Measurements from ENCODE around the gene DES.

Gene DES

DNA sequence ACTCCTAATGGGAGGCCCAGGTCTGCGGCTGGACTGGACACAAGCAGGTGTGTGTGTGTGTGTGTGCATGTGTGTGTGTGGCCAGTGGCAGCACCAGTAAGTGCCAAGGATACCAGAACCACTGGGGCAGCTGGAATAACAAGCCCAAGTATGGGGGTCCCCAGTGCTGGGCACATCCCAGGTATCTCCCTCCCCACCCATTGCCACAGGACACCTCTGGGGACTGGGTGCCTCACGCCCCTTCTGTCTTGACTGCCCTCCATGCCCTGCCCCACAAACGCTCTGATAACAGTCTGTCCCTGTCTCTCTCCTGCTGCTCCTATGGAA lies 25.5 kb downstream of the DES start:
- peaks cover 5% of the 10 kb centered on the region; the same call in 1 of the 2 replicates for H3K36me3 ChIP-seq
- peaks cover 17% of the 10 kb centered on the region for H4K20me1 ChIP-seq
- peaks cover 21% of the 10 kb centered on the region for H3K27me3 ChIP-seq
- H3K9me3 ChIP-seq, result no peaks in the 10 kb centered on the region
- H3K4me3 ChIP-seq, result no peak overlapping the region
- H3K4me1 ChIP-seq, result peaks cover 46% of the 10 kb centered on the region
- H3K4me2 ChIP-seq, result no peak overlapping the region
- TF ChIP-seq Cebpa-rat (IDR thresholded peaks at IDR 0.05), result no peak
- H3K9ac ChIP-seq, result no peak overlapping the region
- no peak overlapping the region for H3K27ac ChIP-seq

DNA sequence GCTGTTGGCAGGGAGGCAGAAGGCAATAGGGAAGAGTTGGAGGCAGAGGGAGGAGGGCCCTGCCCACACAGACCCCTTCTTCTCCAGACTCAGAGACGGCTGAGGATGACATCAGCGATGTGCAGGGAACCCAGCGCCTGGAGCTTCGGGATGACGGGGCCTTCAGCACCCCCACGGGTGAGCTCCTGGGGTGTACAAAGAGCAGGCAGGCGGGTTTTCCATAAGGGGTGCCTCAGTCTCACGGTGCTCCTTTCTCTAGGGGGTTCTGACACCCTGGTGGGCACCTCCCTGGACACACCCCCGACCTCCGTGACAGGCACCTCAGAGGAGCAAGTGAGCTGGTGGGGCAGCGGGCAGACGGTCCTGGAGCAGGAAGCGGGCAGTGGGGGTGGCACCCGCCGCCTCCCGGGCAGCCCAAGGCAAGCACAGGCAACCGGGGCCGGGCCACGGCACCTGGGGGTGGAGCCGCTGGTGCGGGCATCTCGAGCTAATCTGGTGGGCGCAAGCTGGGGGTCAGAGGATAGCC lies 26.5 kb downstream of the DES start:
- Histone ChIP-seq H3K27me3 (peaks cover 31% of the 10 kb centered on the region), H3K4me3 (no peak overlapping the region)
- no peak for TF ChIP-seq Cebpa-rat (IDR thresholded peaks at IDR 0.05)

DNA sequence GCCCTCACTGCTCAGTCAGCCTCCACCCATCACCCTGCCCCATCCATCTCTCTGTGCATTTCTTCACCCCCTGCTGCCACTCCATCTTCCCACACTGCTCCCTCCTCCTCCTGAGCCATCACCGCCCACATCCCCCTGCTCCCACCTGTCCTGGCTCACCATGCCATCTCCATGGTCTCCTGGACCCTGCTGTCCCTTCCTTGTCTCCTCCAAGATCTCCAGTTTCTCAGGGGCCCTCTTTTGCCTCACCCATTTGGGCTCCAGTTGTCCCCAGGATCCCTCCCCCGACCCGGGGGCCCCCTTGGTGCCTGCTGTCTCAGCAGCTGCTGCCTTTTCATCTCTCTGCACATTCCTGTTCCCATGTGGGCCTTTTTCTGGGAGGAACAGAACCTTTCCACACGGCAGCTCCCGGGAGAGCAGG lies 27.1 kb downstream of the DES start:
- no peak overlapping the region for H3K9ac ChIP-seq
- TF ChIP-seq Cebpa-rat (IDR thresholded peaks at IDR 0.05), result no peak
- H4K20me1 ChIP-seq, result peaks cover 33% of the 10 kb centered on the region
- H3K4me2 ChIP-seq, result peak overlapping the region; percentile 74
- H3K27me3 ChIP-seq, result peaks cover 37% of the 10 kb centered on the region
- H3K27ac ChIP-seq, result no peak overlapping the region
- H3K36me3 ChIP-seq, result peaks cover 11% of the 10 kb centered on the region; the same call in 1 of the 2 replicates
- no peak overlapping the region for H3K4me3 ChIP-seq
- H3K4me1 ChIP-seq, result peaks cover 55% of the 10 kb centered on the region
- H3K9me3 ChIP-seq, result no peaks in the 10 kb centered on the region

More for the DNA sequence above, 26.5 kb downstream of the DES start:
- no peak overlapping the region for H3K27ac ChIP-seq
- H3K36me3 ChIP-seq, result peaks cover 5% of the 10 kb centered on the region; the same call in 1 of the 2 replicates
- H3K9ac ChIP-seq, result no peak overlapping the region
- peaks cover 55% of the 10 kb centered on the region for H3K4me1 ChIP-seq
- peak overlapping the region; percentile 74 for H3K4me2 ChIP-seq
- peaks cover 27% of the 10 kb centered on the region for H4K20me1 ChIP-seq
- H3K9me3 ChIP-seq, result no peaks in the 10 kb centered on the region

DNA sequence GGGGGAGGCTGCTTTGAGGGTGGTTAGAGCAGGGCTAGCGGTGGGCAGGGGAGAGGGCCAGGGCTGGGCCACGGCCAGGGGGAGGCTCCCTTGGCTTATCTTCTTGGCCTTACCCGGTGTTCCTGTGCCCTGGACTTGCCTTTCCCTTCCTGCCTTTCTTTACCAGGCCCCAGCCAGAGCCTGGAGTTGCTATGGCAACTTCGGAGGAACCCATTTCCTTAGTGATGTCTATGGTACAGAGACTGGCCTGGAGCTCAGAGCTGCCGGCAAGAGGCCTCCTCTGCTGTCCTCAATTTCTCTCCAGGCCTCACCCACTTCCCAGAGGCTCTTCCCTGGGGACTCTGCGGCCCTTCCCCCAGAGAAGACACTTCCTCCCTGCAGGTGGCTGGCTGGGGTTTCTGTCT lies 27.9 kb downstream of the DES start:
- Histone ChIP-seq H3K9ac (no peak overlapping the region), H4K20me1 (peaks cover 33% of the 10 kb centered on the region), H3K4me1 (peaks cover 53% of the 10 kb centered on the region), H3K4me2 (peak overlapping the region; percentile 74), H3K27me3 (peaks cover 45% of the 10 kb centered on the region), H3K4me3 (no peak overlapping the region), H3K9me3 (no peaks in the 10 kb centered on the region), H3K36me3 (peaks cover 11% of the 10 kb centered on the region; the same call in 1 of the 2 replicates), H3K27ac (no peak overlapping the region)
- TF ChIP-seq Cebpa-rat (IDR thresholded peaks at IDR 0.05), result no peak

DNA sequence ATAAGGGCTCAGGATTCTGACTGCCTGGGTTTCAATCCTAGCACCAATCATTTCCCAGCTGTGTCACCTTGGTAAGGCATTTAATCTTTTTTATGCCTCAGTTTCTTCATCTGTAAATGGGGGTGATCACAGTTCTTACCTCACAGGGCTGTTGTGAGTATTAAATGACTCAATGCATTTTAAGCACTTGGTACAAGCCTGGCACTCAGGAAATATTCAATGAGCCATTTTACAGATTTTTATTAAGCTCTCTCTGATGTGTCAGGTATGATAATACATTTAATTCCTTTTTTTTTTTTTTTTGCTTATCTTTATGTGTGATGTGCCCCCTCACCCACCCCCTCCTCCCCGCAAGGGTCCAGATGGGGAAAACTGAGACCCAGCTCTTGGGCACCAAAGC lies 28.5 kb downstream of the DES start:
- H3K27me3 ChIP-seq, result peaks cover 47% of the 10 kb centered on the region
- no peak for TF ChIP-seq Cebpa-rat (IDR thresholded peaks at IDR 0.05)
- no peak overlapping the region for H3K4me3 ChIP-seq
- peak overlapping the region; percentile 74 for H3K4me2 ChIP-seq
- H3K9ac ChIP-seq, result no peak overlapping the region
- H4K20me1 ChIP-seq, result peaks cover 33% of the 10 kb centered on the region
- H3K36me3 ChIP-seq, result peaks cover 11% of the 10 kb centered on the region; the same call in 1 of the 2 replicates
- no peaks in the 10 kb centered on the region for H3K9me3 ChIP-seq
- peaks cover 47% of the 10 kb centered on the region for H3K4me1 ChIP-seq
- H3K27ac ChIP-seq, result no peak overlapping the region

DNA sequence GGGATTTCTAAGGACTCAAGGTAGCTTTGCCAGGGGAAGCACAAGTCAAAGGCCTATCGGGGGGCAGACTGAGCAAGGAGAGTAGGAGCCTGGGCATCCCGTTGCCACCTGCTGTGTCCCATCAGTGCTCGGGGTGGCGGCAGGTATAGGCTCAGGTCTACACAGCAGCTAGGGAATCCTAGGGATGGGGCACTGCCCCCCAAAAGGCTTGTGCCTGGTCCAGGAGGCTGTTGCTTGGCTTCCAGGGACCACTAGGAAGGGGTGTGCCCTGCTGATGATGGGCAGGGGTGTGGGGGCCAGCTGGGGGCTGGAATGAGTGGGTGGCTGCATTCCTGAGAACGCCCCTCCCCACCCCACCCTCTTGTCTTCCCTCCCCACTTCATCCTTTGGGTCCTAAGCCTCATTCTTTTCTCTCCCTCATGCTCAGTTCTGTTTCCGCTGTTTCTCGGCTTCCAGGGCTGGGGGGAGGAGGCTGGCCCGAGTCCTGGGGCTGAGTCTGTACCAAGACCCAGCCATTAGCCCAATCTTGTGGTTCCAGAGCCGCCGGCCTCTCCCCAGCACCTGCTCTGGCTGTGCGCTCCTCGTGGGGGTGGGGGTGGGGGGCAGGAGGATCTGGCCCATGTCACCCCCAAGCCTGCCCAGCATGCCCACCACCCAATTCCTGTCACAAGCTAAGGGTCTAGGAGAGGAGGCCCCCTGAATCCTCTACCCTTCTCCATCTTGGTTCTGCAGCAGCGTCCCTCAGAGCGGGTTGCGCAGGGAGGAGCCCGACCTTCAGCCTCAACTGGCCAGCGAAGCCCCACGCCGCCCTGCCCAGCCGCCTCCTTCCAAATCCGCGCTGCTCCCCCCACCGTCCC lies 29.3 kb downstream of the DES start:
- Histone ChIP-seq H3K27me3 (peaks cover 49% of the 10 kb centered on the region), H4K20me1 (peaks cover 33% of the 10 kb centered on the region), H3K36me3 (peaks cover 11% of the 10 kb centered on the region; the same call in 1 of the 2 replicates), H3K9me3 (no peaks in the 10 kb centered on the region), H3K9ac (no peak overlapping the region), H3K4me3 (no peak overlapping the region), H3K4me1 (peaks cover 47% of the 10 kb centered on the region), H3K4me2 (no peak overlapping the region), H3K27ac (no peak overlapping the region)
- TF ChIP-seq Cebpa-rat (IDR thresholded peaks at IDR 0.05), result no peak

DNA sequence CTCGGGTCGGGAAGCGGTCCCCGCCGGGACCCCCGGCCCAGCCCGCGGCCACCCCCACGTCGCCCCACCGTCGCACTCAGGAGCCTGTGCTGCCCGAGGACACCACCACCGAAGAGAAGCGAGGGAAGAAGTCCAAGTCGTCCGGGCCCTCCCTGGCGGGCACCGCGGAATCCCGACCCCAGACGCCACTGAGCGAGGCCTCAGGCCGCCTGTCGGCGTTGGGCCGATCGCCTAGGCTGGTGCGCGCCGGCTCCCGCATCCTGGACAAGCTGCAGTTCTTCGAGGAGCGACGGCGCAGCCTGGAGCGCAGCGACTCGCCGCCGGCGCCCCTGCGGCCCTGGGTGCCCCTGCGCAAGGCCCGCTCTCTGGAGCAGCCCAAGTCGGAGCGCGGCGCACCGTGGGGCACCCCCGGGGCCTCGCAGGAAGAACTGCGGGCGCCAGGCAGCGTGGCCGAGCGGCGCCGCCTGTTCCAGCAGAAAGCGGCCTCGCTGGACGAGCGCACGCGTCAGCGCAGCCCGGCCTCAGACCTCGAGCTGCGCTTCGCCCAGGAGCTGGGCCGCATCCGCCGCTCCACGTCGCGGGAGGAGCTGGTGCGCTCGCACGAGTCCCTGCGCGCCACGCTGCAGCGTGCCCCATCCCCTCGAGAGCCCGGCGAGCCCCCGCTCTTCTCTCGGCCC lies 30.1 kb downstream of the DES start:
- no peaks in the 10 kb centered on the region for H3K9me3 ChIP-seq
- TF ChIP-seq Cebpa-rat (IDR thresholded peaks at IDR 0.05), result no peak
- H3K27ac ChIP-seq, result no peak overlapping the region
- H3K4me2 ChIP-seq, result peak overlapping the region; percentile 69
- H3K4me3 ChIP-seq, result peak overlapping the region; percentile 52
- H4K20me1 ChIP-seq, result peaks cover 33% of the 10 kb centered on the region
- H3K36me3 ChIP-seq, result peaks cover 11% of the 10 kb centered on the region; the same call in 1 of the 2 replicates
- no peak overlapping the region for H3K9ac ChIP-seq
- H3K27me3 ChIP-seq, result peaks cover 56% of the 10 kb centered on the region
- H3K4me1 ChIP-seq, result peaks cover 46% of the 10 kb centered on the region

DNA sequence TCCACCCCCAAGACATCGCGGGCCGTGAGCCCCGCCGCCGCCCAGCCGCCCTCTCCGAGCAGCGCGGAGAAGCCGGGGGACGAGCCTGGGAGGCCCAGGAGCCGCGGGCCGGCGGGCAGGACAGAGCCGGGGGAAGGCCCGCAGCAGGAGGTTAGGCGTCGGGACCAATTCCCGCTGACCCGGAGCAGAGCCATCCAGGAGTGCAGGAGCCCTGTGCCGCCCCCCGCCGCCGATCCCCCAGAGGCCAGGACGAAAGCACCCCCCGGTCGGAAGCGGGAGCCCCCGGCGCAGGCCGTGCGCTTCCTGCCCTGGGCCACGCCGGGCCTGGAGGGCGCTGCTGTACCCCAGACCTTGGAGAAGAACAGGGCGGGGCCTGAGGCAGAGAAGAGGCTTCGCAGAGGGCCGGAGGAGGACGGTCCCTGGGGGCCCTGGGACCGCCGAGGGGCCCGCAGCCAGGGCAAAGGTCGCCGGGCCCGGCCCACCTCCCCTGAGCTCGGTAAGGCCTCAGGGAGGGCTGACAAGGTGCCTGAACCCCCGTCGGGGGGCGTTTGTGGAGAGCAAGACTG lies 30.7 kb downstream of the DES start:
- Histone ChIP-seq H3K4me3 (peak overlapping the region; percentile 52), H3K4me2 (peak overlapping the region; percentile 69)

DNA sequence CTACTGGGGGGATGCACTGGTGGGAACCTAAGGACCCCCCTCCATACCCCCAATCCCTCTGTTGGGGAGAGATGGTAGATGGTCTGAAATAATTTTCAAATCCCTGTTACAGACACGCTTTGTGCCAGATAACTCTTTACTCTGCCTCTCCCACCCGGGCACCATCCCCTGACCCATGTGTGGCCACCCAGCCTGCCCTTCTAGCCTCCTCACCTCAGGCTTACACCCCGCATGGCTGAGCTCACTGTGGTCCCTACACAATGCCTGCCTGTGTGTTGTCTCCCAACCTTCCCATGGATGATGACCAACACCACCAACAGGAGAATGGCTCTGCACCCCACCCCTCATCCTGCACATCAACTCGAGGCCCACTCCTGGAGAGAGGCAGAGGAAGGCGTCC lies 31.4 kb downstream of the DES start:
- H3K4me2 ChIP-seq, result peak overlapping the region; percentile 69; the same call in 1 of the 2 replicates

More for the DNA sequence above, 30.7 kb downstream of the DES start:
- peaks cover 33% of the 10 kb centered on the region for H4K20me1 ChIP-seq
- no peak overlapping the region for H3K9ac ChIP-seq
- no peaks in the 10 kb centered on the region for H3K9me3 ChIP-seq
- H3K4me1 ChIP-seq, result peaks cover 52% of the 10 kb centered on the region
- peaks cover 61% of the 10 kb centered on the region for H3K27me3 ChIP-seq
- no peak for TF ChIP-seq Cebpa-rat (IDR thresholded peaks at IDR 0.05)
- H3K36me3 ChIP-seq, result peaks cover 11% of the 10 kb centered on the region; the same call in 1 of the 2 replicates
- H3K27ac ChIP-seq, result no peak overlapping the region

More for the DNA sequence above, 31.4 kb downstream of the DES start:
- Histone ChIP-seq H3K9me3 (no peaks in the 10 kb centered on the region), H4K20me1 (peaks cover 33% of the 10 kb centered on the region), H3K4me3 (no peak overlapping the region), H3K27me3 (peaks cover 61% of the 10 kb centered on the region), H3K27ac (no peak overlapping the region), H3K4me1 (peaks cover 50% of the 10 kb centered on the region), H3K36me3 (peaks cover 11% of the 10 kb centered on the region; the same call in 1 of the 2 replicates), H3K9ac (no peak overlapping the region)
- TF ChIP-seq Cebpa-rat (IDR thresholded peaks at IDR 0.05), result no peak
